Measurements from ENCODE around the gene METRNL.

METRNL gene

GRCh38 chr17:83068641-83069570 lies 10.5 kb upstream of the METRNL start:
- POLR2A ChIA-PET = no interaction called here

GRCh38 chr17:83069571-83069906 lies 9.9 kb upstream of the METRNL start:
- no peak for DNase-seq (ENCODE audit: extremely low spot score)
- no peak for TF ChIP-seq CTCF (IDR thresholded peaks at IDR 0.05; ENCODE audit: control extremely low read depth, extremely low read depth, low read depth, missing control alignments)
- ChIA-PET CTCF (no interaction called here), POLR2A (no interaction called here)

More at GRCh38 chr17:83068641-83069570, 10.5 kb upstream of the METRNL start:
- CTCF ChIA-PET = no interaction called here
- DNase-seq (ENCODE audit: extremely low spot score) = no peak
- no peak for TF ChIP-seq CTCF (IDR thresholded peaks at IDR 0.05; ENCODE audit: control extremely low read depth, extremely low read depth, low read depth, missing control alignments)

GRCh38 chr17:83069931-83070742 lies 9.3 kb upstream of the METRNL start:
- TF ChIP-seq CTCF (IDR thresholded peaks at IDR 0.05; ENCODE audit: control extremely low read depth, extremely low read depth, low read depth, missing control alignments) = no peak
- ChIA-PET CTCF (no interaction called here), POLR2A (no interaction called here)
- DNase-seq (ENCODE audit: extremely low spot score) = no peak

- CTCF ChIA-PET = no interaction called here
- no peak for DNase-seq (ENCODE audit: extremely low spot score)
- TF ChIP-seq CTCF (IDR thresholded peaks at IDR 0.05; ENCODE audit: control extremely low read depth, extremely low read depth, low read depth, missing control alignments) = no peak
- POLR2A ChIA-PET = no interaction called here
Measured at GRCh38 chr17:83070800-83071341, 8.5 kb upstream of the METRNL start.

GRCh38 chr17:83071365-83071764 lies 8.0 kb upstream of the METRNL start:
- DNase-seq (ENCODE audit: extremely low spot score) = no peak
- POLR2A ChIA-PET = no interaction called here
- no peak for TF ChIP-seq CTCF (IDR thresholded peaks at IDR 0.05; ENCODE audit: control extremely low read depth, extremely low read depth, low read depth, missing control alignments)
- CTCF ChIA-PET = no interaction called here

- no peak for TF ChIP-seq CTCF (IDR thresholded peaks at IDR 0.05; ENCODE audit: control extremely low read depth, extremely low read depth, low read depth, missing control alignments)
- no peak for DNase-seq (ENCODE audit: extremely low spot score)
- ChIA-PET POLR2A (no interaction called here), CTCF (no interaction called here)
Measured at GRCh38 chr17:83071966-83072562, 7.3 kb upstream of the METRNL start.

Data from GM10248 (cell line).